Activated naive CD8-positive, alpha-beta T cell treated with anti-CD3 and anti-CD28 coated beads for 36 hours (primary cell): ENCODE results near the gene ANKRD13D. TPM values are rescaled to one million over a fixed set of nuclear protein-coding genes. Genes with fewer than 3 reads are reported as not detected.

Source experiments
- DNase-seq: peaks from one replicate; pipeline ENCODE4 v3.0.0; 2021
- H3K27ac Mint-ChIP-seq: one replicate; pipeline ENCODE4 v1.8.0; 2022; ENCODE audit warnings: mild to moderate bottlenecking, moderate library complexity, mixed read lengths
- H3K27me3 Mint-ChIP-seq: one replicate; pipeline ENCODE4 v1.8.0; 2022; ENCODE audit warnings: mild to moderate bottlenecking, mixed read lengths
- H3K36me3 Mint-ChIP-seq: one replicate; pipeline ENCODE4 v1.8.0; 2021; ENCODE audit warnings: mild to moderate bottlenecking, mixed read lengths
- H3K4me1 Mint-ChIP-seq: one replicate; pipeline ENCODE4 v1.8.0; 2021; ENCODE audit warnings: mixed read lengths
- H3K4me3 Mint-ChIP-seq: one replicate; pipeline ENCODE4 v1.8.0; 2022; ENCODE audit warnings: mild to moderate bottlenecking, moderate library complexity, mixed read lengths
- H3K9me3 Mint-ChIP-seq: one replicate; pipeline ENCODE4 v1.8.0; 2022; ENCODE audit warnings: mixed read lengths
- total RNA-seq, 2 experiments: library from RNA; stranded (reverse); gene quantifications; one replicate each; pipeline ENCODE4 v1.2.3, GENCODE V29; 2021

ANKRD13D gene
- total RNA-seq, 2 experiments from 2014 or later: 52.0 to 55.7 TPM

DNA sequence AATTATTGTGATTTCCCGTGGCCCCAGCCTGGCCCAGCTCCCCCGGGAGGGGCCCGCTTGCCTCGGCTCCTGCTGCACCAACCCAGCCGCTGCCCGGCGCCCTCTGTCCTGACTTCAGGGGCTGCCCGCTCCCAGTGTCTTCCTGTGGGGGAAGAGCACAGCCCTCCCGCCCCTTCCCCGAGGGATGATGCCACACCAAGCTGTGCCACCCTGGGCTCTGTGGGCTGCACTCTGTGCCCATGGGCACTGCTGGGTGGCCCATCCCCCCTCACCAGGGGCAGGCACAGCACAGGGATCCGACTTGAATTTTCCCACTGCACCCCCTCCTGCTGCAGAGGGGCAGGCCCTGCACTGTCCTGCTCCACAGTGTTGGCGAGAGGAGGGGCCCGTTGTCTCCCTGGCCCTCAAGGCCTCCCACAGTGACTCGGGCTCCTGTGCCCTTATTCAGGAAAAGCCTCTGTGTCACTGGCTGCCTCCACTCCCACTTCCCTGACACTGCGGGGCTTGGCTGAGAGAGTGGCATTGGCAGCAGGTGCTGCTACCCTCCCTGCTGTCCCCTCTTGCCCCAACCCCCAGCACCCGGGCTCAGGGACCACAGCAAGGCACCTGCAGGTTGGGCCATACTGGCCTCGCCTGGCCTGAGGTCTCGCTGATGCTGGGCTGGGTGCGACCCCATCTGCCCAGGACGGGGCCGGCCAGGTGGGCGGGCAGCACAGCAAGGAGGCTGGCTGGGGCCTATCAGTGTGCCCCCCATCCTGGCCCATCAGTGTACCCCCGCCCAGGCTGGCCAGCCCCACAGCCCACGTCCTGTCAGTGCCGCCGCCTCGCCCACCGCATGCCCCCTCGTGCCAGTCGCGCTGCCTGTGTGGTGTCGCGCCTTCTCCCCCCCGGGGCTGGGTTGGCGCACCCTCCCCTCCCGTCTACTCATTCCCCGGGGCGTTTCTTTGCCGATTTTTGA lies 3.3 kb upstream of the ANKRD13D start:
- H3K4me3 Mint-ChIP-seq: no peak overlapping the region
- no peaks in the 10 kb centered on the region for H3K9me3 Mint-ChIP-seq
- H3K4me1 Mint-ChIP-seq: peaks cover 25% of the 10 kb centered on the region
- no peaks in the 10 kb centered on the region for H3K27me3 Mint-ChIP-seq
- peak overlapping the region; percentile 97 for H3K27ac Mint-ChIP-seq
- peaks cover 26% of the 10 kb centered on the region for H3K36me3 Mint-ChIP-seq
- DNase-seq: peak; percentile 30

DNA sequence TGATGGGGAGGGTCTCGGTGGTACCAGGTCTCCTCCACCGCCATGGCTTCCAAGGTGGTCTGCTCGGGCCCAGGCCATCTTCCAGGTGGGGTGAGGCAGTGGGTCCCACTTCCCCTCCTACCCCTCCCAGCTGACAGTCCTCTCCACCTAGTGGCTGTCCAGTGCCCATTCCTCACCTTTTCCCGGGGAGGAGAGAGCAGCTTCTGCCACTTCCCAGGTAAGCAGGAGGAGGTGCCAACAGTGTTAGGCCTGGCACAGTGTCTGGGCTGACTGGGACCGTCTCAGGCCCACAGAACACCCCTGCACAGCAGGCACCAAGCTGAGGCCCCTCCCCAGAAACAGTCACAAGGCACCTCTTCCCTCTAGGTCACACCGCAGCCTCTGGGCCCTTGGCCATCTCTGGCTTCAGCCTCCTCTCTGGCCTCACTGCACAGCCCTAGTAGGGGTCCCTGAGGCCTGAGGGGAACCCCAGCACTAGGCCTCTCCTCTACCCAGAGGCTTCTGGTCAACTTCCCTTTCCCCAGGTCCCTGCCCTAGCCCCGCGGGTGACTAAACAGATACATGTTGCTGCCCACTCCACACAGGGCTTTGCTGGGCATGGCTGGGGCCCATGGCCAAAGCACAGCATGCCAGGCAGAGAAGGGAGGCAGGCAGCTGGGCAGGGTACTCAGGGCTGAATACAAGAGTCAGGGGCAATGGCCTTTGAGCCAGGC lies 2.3 kb upstream of the ANKRD13D start:
- H3K27ac Mint-ChIP-seq: peak overlapping the region; percentile 97
- peaks cover 29% of the 10 kb centered on the region for H3K36me3 Mint-ChIP-seq
- peaks cover 27% of the 10 kb centered on the region for H3K4me1 Mint-ChIP-seq
- H3K9me3 Mint-ChIP-seq: no peaks in the 10 kb centered on the region
- DNase-seq: peak; percentile 13
- peak overlapping the region; percentile 75 for H3K4me3 Mint-ChIP-seq
- no peaks in the 10 kb centered on the region for H3K27me3 Mint-ChIP-seq

DNA sequence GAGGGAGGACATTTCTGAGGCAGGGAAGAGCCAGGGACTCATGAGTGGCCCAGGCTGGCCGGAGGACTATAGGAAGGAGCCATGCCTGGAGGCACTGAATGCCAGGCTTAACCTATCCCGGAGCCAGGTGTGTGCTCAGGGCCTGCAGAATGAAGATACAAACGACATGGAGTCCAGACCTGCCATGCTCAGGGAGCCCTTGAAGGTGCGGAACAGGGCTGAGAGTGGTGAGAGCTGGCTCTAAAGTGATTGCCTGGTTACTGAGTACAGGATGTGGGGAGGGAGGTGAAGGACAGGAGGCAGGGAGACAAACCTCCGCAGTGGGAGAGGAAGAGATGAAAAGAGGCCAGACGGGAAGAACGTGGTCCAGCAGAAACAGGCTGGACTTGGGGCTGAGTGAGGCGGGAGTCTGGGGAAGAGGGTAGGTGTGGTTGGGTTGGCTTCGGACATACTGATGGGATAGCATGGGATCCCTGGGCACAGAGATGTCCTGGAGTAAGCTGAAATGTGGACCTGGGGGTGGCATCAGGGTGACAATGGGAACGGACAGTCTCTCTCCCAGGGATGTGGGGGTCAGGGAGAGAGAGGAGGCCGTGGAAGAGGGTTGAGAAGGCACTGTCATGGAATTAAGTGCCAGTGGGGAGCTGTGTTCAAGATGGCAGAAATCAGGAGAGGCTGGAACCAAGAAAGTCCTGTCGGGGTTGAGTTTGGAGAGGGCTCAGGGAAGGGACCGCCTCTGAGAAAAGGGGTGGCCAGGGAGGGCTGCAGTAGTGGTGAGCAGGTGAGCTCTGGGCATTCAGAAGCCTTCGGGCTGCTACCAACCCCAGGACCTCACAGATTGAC lies 1.5 kb upstream of the ANKRD13D start:
- Mint-ChIP-seq H3K27ac (peak overlapping the region; percentile 97), H3K4me1 (peaks cover 33% of the 10 kb centered on the region), H3K4me3 (peak overlapping the region; percentile 75), H3K9me3 (no peaks in the 10 kb centered on the region), H3K36me3 (peaks cover 29% of the 10 kb centered on the region), H3K27me3 (no peaks in the 10 kb centered on the region)
- DNase-seq: peak; percentile 31

DNA sequence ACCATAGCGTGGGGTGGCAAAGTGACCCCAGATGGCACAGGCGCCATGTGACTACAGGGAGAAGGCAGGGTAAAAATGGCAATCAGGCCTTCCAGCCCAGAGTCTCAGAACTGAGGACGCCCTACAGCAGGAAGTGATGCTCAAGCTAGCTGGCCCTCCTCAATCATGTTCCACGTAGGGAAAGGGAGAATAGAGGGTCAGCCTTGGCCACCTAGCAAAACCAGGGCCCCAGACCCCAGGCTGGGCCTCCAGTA lies 978 bp upstream of the ANKRD13D start:
- no peak for DNase-seq
- Mint-ChIP-seq H3K9me3 (no peaks in the 10 kb centered on the region), H3K4me1 (peaks cover 38% of the 10 kb centered on the region), H3K27me3 (no peaks in the 10 kb centered on the region), H3K36me3 (peaks cover 35% of the 10 kb centered on the region), H3K4me3 (peak overlapping the region; percentile 75), H3K27ac (peak overlapping the region; percentile 97)

DNA sequence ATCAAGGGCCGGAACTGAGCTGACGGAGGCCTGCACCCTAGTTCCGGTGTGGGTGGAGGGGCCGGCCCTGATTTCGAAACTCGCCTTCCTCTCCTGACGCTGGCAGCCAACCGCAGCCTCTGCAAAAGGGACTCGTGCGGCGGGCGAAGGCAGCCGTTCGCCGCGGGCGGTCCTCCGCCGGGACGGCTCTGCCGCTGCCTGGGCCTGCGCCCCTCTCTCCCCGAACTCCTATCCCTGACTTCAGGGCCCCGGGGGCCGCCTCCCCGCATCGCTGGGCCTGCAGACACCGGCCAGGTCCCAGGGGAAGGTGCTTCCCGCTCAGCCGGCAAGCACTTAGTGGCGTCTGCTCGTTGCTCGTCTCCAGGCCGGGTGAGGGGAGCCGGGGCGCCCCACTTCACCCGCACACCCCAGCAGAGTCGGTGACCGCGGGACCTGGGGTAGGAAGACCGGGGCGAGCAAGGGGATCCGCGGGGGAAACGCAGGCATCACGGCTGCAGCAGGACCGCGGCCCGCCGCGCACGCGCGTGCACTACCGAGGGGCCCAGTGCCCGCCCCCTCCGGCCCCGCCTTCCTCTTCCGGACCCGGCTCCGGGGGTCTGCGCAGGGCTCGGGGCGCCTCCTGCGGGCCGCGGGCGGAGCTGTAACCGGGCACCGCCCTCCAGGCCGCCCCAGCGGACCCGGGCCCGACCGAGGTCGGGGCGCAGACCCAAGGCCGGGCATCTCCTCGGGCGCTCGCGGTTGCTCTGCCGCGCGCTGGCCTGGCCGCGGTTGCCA lies 464 bp upstream of the ANKRD13D start:
- H3K36me3 Mint-ChIP-seq: peaks cover 36% of the 10 kb centered on the region
- no peaks in the 10 kb centered on the region for H3K9me3 Mint-ChIP-seq
- peaks cover 40% of the 10 kb centered on the region for H3K4me1 Mint-ChIP-seq
- H3K27me3 Mint-ChIP-seq: no peaks in the 10 kb centered on the region
- H3K4me3 Mint-ChIP-seq: peak overlapping the region; percentile 75
- H3K27ac Mint-ChIP-seq: peak overlapping the region; percentile 97
- peak; percentile 94 for DNase-seq

DNA sequence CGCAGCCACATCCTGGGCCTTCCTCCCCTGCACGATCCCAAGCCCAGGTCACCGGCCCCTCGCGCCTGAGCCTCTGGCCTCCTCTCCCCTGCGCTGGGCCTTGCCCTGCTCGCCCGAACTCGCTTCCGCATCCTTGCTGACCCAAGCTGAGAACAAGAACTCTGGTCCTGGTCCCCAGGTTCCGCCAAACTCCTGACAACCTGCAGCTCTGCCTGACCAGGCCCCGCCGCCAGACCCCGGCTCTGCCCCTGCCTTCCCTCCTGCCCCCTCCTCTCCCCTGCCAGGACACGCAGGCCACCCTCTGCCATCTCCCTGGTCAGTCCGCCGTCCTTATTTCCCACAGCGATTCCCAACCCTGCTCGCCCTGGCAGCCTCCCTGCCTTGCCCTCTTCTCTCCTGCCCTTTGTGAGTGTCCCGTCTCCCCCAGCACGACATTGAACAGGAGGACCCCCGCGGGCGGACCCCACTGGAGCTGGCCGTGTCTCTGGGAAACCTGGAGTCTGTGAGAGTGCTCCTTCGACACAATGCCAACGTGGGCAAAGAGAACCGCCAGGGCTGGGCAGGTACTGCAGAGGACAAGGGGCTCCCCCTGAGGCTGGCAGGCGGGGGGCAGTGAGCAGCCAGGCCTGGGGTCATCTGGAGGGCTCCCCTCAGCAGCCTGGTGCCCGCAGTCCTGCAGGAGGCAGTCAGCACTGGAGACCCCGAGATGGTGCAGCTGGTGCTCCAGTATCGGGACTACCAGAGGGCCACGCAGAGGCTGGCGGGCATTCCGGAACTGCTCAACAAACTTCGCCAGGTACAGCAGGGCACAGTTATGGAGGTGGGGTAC lies 762 bp downstream of the ANKRD13D start:
- H3K36me3 Mint-ChIP-seq: peaks cover 47% of the 10 kb centered on the region
- H3K4me1 Mint-ChIP-seq: peaks cover 44% of the 10 kb centered on the region
- H3K9me3 Mint-ChIP-seq: no peaks in the 10 kb centered on the region
- H3K4me3 Mint-ChIP-seq: peak overlapping the region; percentile 95
- no peak for DNase-seq
- H3K27me3 Mint-ChIP-seq: no peaks in the 10 kb centered on the region
- H3K27ac Mint-ChIP-seq: peak overlapping the region; percentile 91

DNA sequence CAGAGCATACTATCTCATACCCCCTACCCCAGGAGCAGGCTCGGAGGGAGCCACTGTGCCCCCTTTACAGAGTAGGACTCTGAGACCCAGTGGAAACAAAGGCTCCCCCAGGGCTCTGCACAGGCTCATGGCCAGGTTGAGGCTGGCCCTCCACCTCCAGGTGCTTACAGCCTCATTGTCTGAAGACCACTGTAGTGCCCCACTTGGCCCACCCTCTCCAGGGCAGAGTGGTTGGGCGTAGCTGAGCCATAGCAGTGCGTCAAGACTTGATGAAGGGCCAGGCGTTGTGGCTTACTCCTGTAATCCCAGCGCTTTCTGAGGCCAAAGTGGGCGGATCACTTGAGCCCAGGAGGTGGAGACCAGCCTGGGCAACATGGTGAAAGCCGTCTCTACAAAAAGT lies 1.7 kb downstream of the ANKRD13D start:
- no peaks in the 10 kb centered on the region for H3K27me3 Mint-ChIP-seq
- DNase-seq: no peak
- H3K4me3 Mint-ChIP-seq: no peak overlapping the region
- H3K4me1 Mint-ChIP-seq: peaks cover 42% of the 10 kb centered on the region
- peaks cover 2% of the 10 kb centered on the region for H3K9me3 Mint-ChIP-seq
- H3K27ac Mint-ChIP-seq: no peak overlapping the region
- H3K36me3 Mint-ChIP-seq: peaks cover 56% of the 10 kb centered on the region

DNA sequence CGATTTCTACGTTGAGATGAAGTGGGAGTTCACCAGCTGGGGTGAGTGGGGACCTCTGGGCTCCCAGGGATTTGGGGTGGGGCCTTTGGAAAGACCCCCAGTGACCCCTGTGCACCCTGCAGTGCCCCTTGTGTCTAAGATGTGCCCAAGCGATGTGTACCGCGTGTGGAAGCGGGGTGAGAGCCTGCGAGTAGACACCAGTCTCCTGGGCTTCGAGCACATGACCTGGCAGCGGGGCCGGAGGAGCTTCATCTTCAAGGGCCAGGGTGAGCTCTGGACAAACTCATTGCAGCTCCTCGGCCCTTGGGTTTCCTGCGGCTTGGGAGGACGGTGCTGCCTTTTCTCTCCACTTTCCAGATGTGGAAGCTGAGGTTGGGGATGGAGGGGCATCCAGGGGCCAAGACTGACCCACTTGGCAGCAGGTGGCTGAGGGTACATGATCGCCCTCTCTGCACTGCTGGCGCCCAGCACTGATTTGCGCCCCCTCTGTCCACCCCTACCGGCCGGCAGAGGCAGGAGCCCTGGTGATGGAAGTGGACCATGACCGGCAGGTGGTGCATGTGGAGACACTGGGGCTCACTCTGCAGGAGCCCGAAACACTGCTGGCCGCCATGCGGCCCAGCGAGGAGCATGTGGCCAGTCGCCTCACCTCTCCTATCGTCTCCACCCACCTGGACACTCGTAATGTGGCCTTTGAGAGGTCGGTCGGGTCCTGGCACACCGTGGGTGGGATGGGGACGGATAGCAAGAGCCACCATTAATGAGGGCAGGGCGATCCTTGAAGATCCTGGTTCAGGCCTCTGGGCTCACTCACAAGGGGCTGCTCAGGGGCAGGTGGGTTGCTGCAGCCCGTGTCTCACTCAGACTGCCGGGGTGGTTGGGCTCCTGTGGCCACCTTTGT lies 2.6 kb downstream of the ANKRD13D start:
- Mint-ChIP-seq H3K4me1 (peaks cover 37% of the 10 kb centered on the region), H3K27ac (no peak overlapping the region), H3K36me3 (peaks cover 65% of the 10 kb centered on the region), H3K4me3 (no peak overlapping the region), H3K9me3 (peaks cover 9% of the 10 kb centered on the region), H3K27me3 (no peaks in the 10 kb centered on the region)
- DNase-seq: no peak

DNA sequence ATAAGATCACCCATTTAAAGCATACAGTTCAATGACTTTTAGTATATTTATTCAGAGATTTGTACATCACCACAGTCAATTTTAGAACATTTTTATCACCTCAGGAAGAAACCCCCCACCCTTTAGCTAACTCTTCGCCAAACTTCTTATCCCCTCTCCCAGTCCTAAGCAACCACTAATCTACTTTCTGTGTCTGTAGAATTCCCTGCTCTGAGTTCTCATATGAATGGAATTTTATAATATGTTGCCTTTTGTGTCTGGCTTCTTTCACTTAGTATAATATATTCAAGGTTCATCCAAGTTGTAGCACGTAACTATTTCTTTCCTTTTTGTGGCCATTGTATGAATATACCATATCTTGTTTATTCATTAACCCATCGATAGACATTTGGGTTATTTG lies 3.6 kb downstream of the ANKRD13D start:
- Mint-ChIP-seq H3K4me1 (peaks cover 27% of the 10 kb centered on the region), H3K36me3 (peaks cover 65% of the 10 kb centered on the region), H3K27me3 (no peaks in the 10 kb centered on the region), H3K9me3 (peaks cover 12% of the 10 kb centered on the region), H3K27ac (peak overlapping the region; percentile 49), H3K4me3 (no peak overlapping the region)
- DNase-seq: no peak

DNA sequence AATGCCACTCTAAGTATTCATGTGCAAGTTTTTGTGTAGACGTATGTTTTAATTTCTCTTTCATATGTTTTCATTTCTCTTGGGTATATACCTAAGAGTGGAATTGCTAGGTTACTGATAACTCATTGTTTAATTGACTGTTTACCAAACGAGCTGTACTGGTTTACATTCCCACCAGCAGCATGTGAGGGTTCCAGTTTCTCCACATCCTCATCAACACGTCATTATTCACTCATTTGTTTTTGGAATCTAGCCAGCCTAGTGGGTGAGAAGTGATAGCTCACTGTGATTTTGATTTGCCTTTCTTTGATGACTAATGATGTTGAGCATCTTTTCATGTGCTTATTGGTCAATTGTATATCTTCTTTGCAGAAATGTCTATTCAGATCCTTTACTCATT lies 4.0 kb downstream of the ANKRD13D start:
- no peak overlapping the region for H3K4me3 Mint-ChIP-seq
- H3K4me1 Mint-ChIP-seq: peaks cover 23% of the 10 kb centered on the region
- no peak for DNase-seq
- peak overlapping the region; percentile 49 for H3K27ac Mint-ChIP-seq
- H3K27me3 Mint-ChIP-seq: no peaks in the 10 kb centered on the region
- peaks cover 66% of the 10 kb centered on the region for H3K36me3 Mint-ChIP-seq
- H3K9me3 Mint-ChIP-seq: peaks cover 12% of the 10 kb centered on the region

DNA sequence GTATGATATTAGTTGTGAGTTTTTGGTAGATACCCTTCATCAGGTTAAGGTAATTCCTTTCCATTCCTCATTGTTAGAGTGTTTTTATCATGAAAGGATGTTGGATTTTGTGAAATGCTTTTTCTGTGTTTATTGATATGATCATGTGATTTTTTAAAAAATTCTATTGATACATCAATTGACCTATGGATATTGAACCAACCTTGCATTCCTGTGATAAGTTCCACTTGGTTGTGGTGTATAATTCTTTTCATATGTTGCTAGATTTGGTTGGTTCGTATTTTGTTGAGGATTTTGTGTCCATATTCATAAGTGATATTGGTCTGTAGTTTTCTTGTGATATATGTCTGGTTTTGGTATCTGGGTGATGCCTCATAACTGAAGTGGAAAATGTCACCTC lies 6.7 kb downstream of the ANKRD13D start:
- H3K4me3 Mint-ChIP-seq: no peak overlapping the region
- no peak overlapping the region for H3K27ac Mint-ChIP-seq
- peaks cover 25% of the 10 kb centered on the region for H3K4me1 Mint-ChIP-seq
- H3K27me3 Mint-ChIP-seq: no peaks in the 10 kb centered on the region
- no peak for DNase-seq
- peaks cover 12% of the 10 kb centered on the region for H3K9me3 Mint-ChIP-seq
- peaks cover 60% of the 10 kb centered on the region for H3K36me3 Mint-ChIP-seq

DNA sequence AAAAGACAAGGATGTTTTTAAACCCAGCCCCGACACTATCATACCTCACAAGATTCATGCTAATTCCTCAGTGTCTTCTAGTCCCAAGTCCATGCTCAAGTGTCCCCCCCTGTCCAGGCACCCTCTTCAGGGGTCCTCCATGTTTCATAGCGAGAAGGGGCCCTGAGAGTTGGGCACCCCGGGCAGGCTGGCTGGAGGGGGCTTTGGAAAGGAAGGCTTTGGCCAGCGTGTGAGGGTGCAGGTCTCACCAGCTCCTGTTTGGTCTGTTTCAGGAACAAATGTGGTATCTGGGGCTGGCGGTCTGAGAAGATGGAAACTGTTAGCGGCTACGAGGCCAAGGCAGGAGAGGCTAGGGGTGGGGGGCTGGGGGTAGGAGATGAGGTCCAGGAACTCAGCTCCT lies 9.7 kb downstream of the ANKRD13D start:
- Mint-ChIP-seq H3K9me3 (peaks cover 12% of the 10 kb centered on the region), H3K27me3 (no peaks in the 10 kb centered on the region), H3K4me1 (peaks cover 10% of the 10 kb centered on the region), H3K27ac (peak overlapping the region; percentile 3), H3K4me3 (peak overlapping the region; percentile 37), H3K36me3 (peaks cover 42% of the 10 kb centered on the region)
- DNase-seq: no peak
